Caki2 (cell line): ENCODE data around the gene ERCC2. TPM values are rescaled to one million over a fixed set of nuclear protein-coding genes. Genes with fewer than 3 reads are reported as not detected.

Source experiments
- DNase-seq: peaks from one replicate; pipeline ENCODE4 v3.0.0-alpha.2; 2015; ENCODE audit warnings: low read depth
- in situ Hi-C: cut with HindIII; loops from 2 replicates; pipeline ENCODE4 v1.10.0; 2016; ENCODE audit warnings: low sequenced_read_pairs, low pct_unique_long_range_greater_than_20kb, mixed read lengths
- total RNA-seq: library from RNA; depleted of rRNA; stranded (reverse); fragments of >200 nt; shearing (Covaris generic); gene quantifications from 2 replicates; pipeline ENCODE4 v1.2.3, GENCODE V29; 2014; ENCODE audit warnings: low replicate concordance

Gene ERCC2
- total RNA-seq, 1 experiment from 2014 or later = 22.9 TPM

- in situ Hi-C loops = no loop called here
- peak; percentile 56 for DNase-seq
These were observed 33.6 kb upstream of the ERCC2 start for GRCh38 chr19:45403781-45404556.

GRCh38 chr19:45403272-45403671 is 32.9 kb upstream of the ERCC2 start:
- no peak for DNase-seq
- in situ Hi-C loops = no loop called here

- in situ Hi-C loops = no loop called here
- no peak for DNase-seq
These were observed 32.1 kb upstream of the ERCC2 start for GRCh38 chr19:45402298-45403061.

GRCh38 chr19:45401815-45402214 is 31.4 kb upstream of the ERCC2 start:
- DNase-seq = no peak
- in situ Hi-C loops = no loop called here

GRCh38 chr19:45400192-45400591 is 29.8 kb upstream of the ERCC2 start:
- DNase-seq = no peak
- in situ Hi-C loops = no loop called here

GRCh38 chr19:45395821-45396617 is 25.6 kb upstream of the ERCC2 start:
- DNase-seq = no peak
- in situ Hi-C loops = no loop called here

GRCh38 chr19:45391871-45392665 is 21.7 kb upstream of the ERCC2 start:
- no peak for DNase-seq
- in situ Hi-C loops = no loop called here

- DNase-seq = peak; percentile 39
These were observed 21.0 kb upstream of the ERCC2 start for GRCh38 chr19:45391346-45391745.

GRCh38 chr19:45385392-45386221 is 15.2 kb upstream of the ERCC2 start:
- in situ Hi-C loops = no loop called here
- DNase-seq = no peak

More at GRCh38 chr19:45391346-45391745, 21.0 kb upstream of the ERCC2 start:
- in situ Hi-C loops = no loop called here

- in situ Hi-C loops = no loop called here
- no peak for DNase-seq
These were observed 12.1 kb upstream of the ERCC2 start for GRCh38 chr19:45382426-45382825.

- no peak for DNase-seq
- in situ Hi-C loops = no loop called here
These were observed 9.7 kb upstream of the ERCC2 start for GRCh38 chr19:45380107-45380506.

- in situ Hi-C loops = no loop called here
- DNase-seq = peak; percentile 97
These were observed 5.8 kb upstream of the ERCC2 start for GRCh38 chr19:45376045-45376724.

- no peak for DNase-seq
- in situ Hi-C loops = no loop called here
These were observed 1.5 kb downstream of the ERCC2 start for GRCh38 chr19:45368737-45369340.

- no peak for DNase-seq
- in situ Hi-C loops = no loop called here
These were observed 2.2 kb downstream of the ERCC2 start for GRCh38 chr19:45368127-45368526.

GRCh38 chr19:45364696-45365095 is 5.7 kb downstream of the ERCC2 start:
- DNase-seq = no peak
- in situ Hi-C loops = no loop called here

GRCh38 chr19:45363861-45364459 is 6.4 kb downstream of the ERCC2 start:
- in situ Hi-C loops = no loop called here
- no peak for DNase-seq
